GM12891 (cell line): ENCODE results near the gene DSTYK.

Experiments used
- PAX5 ChIP-seq: IDR thresholded peaks from 2 replicates; pipeline ENCODE4 v1.6.1; 2011; ENCODE audit warnings: low read length, moderate library complexity, mild to moderate bottlenecking; ENCODE audit not compliant: insufficient read depth, severe bottlenecking
- POLR2A ChIP-seq: IDR thresholded peaks from 2 replicates; pipeline ENCODE4 v1.6.1; 2011; ENCODE audit warnings: low read depth, low read length, control low read depth
- POLR2AphosphoS5 ChIP-seq: IDR thresholded peaks from 2 replicates; pipeline ENCODE4 v1.6.1; 2011; ENCODE audit warnings: low read depth, low read length, control low read depth
- POU2F2 ChIP-seq: IDR thresholded peaks from 2 replicates; pipeline ENCODE4 v1.6.1; 2011; ENCODE audit warnings: low read depth, mild to moderate bottlenecking, control low read depth, low read length, moderate library complexity
- SPI1 ChIP-seq: IDR thresholded peaks from 2 replicates; pipeline ENCODE4 v1.6.1; 2011; ENCODE audit warnings: low read depth, low read length, control low read depth
- TAF1 ChIP-seq: IDR thresholded peaks from 2 replicates; pipeline ENCODE4 v1.6.1; 2011; ENCODE audit warnings: low read depth, low read length, control low read depth

GRCh38 chr1:205128050-205128449, 83.5 kb downstream of the DSTYK start:
- TF ChIP-seq POLR2A (no peak), POLR2AphosphoS5 (no peak), PAX5 (no peak), SPI1 (no peak), POU2F2 (no peak), TAF1 (no peak)
